ENCODE data around the gene ANKRD44. TPM values are rescaled to one million over a fixed set of nuclear protein-coding genes. Genes with fewer than 3 reads are reported as not detected.

Gene ANKRD44
- total and polyA plus RNA-seq, 2 of the 8 experiments (the other 6 are each of a cell fraction or from before 2014, with no cell fraction given) = 1.2 to 1.3 TPM

- Histone ChIP-seq H2AFZ (ENCODE audit: low read length) (no peak overlapping the region), H3K23me2 (ENCODE audit: low read depth, low read length) (no peaks in the 10 kb centered on the region), H3K4ac (replicated peaks; ENCODE audit: insufficient read length, low read depth, low read length) (no peak overlapping the region), H2BK5ac (ENCODE audit: low read depth, low read length) (no peak overlapping the region), H3K36me3 (ENCODE audit: control insufficient read depth in 2 of 4, insufficient read depth in 4 of 4, low read length in 3 of 4) (no peaks in the 10 kb centered on the region), H2BK12ac (ENCODE audit: low read depth, low read length) (no peak overlapping the region), H4K91ac (replicated peaks; ENCODE audit: insufficient read length, low read length) (no peak overlapping the region), H2BK20ac (ENCODE audit: low read length) (no peak overlapping the region), H3K9me3 (ENCODE audit: insufficient read depth in 2 of 2, low read depth in 1 of 2, low read length in 1 of 2) (no peaks in the 10 kb centered on the region), H4K20me1 (replicated peaks in 1 of 2; ENCODE audit: control insufficient read depth in 1 of 2, insufficient read depth in 2 of 2, low read length in 2 of 2) (no peaks in the 10 kb centered on the region), H2BK120ac (replicated peaks; ENCODE audit: low read depth, low read length) (no peak overlapping the region), H3K18ac (ENCODE audit: extremely low read depth, low read length) (no peak overlapping the region), H3K4me2 (ENCODE audit: insufficient read depth in 1 of 2, low read depth in 2 of 2, low read length in 2 of 2) (no peak overlapping the region), H2AK5ac (ENCODE audit: low read depth, low read length) (no peak overlapping the region), H3K4me1 (replicated peaks in 1 of 4; ENCODE audit: control insufficient read depth in 3 of 4, insufficient read depth in 4 of 4, low read length in 3 of 4) (no peaks in the 10 kb centered on the region), H4K5ac (ENCODE audit: insufficient read length, low read depth, low read length) (no peak overlapping the region), H3K4me3 (ENCODE audit: extremely low read depth in 1 of 4, insufficient read depth in 2 of 4, low read depth in 3 of 4, low read length in 4 of 4) (no peak overlapping the region), H3K14ac (ENCODE audit: insufficient read length) (no peak overlapping the region), H3K9ac (replicated peaks in 1 of 4; ENCODE audit: extremely low read depth in 1 of 4, low read depth in 3 of 4, low read length in 3 of 4) (no peak overlapping the region), H4K8ac (ENCODE audit: extremely low read depth, insufficient read depth, low read length) (no peak overlapping the region), H2BK15ac (ENCODE audit: low read length) (no peak overlapping the region), H3K79me2 (ENCODE audit: control insufficient read depth in 1 of 2, insufficient read depth in 2 of 2, low read length in 2 of 2) (no peaks in the 10 kb centered on the region), H3K27me3 (replicated peaks in 1 of 4; ENCODE audit: control insufficient read depth in 3 of 4, extremely low read depth in 1 of 4, insufficient read depth in 3 of 4, low read length in 3 of 4) (no peaks in the 10 kb centered on the region), H3K56ac (replicated peaks; ENCODE audit: insufficient read length, low read depth, low read length) (no peak overlapping the region), H3K27ac (ENCODE audit: low read depth, low read length) (no peak overlapping the region), H3K79me1 (ENCODE audit: low read depth, low read length) (no peaks in the 10 kb centered on the region), H3K23ac (ENCODE audit: insufficient read length) (no peak overlapping the region)
- ChIA-PET POLR2A (ENCODE audit: partially characterized antibody) (no interaction called here), CTCF (ENCODE audit: partially characterized antibody) (interaction anchor here (0.6 kb wide), 1 partner anchor 20 kb away, joined by 3 read pairs; no protein-coding TSS in a partner anchor)
- DNase-seq (ENCODE audit: low read depth in 1 of 2, low spot score in 2 of 2) = no peak
- no peak for FAIRE-seq
- WGBS, 2 experiments (ENCODE audit: extremely low coverage in 1 of 2, insufficient coverage in 1 of 2, insufficient read length in 1 of 2, insufficient replicate concordance in 2 of 2, low coverage in 1 of 2, low lambda C conversion rate in 2 of 2, missing lambda C conversion rate in 1 of 2) = 97% methylated on average over 3 of the region's 4 CpGs; no CpG with 5 or more reads in 1 of the 2 experiments
- TF ChIP-seq TEAD4 (IDR thresholded peaks at IDR 0.05; ENCODE audit: low read depth, low read length) (no peak), E2F6 (IDR thresholded peaks at IDR 0.05) (no peak), ASH2L (IDR thresholded peaks at IDR 0.05; ENCODE audit: low read length) (no peak), ATF2 (IDR thresholded peaks at IDR 0.05; ENCODE audit: low read length) (no peak), KDM1A (IDR thresholded peaks at IDR 0.05; ENCODE audit: borderline replicate concordance, low read length) (no peak), SIN3A (conservative IDR thresholded peaks at IDR 0.05 in 1 of 2, IDR thresholded peaks at IDR 0.05 in 1 of 2; ENCODE audit: low read depth in 1 of 2, low read length in 2 of 2) (no peak)
Measured at GRCh38 chr2:197265036-197265435, 45.5 kb downstream of the ANKRD44 start.

Measured in H1 (cell line).